Fibroblast of lung (primary cell): Measurements from ENCODE around the gene NEB.

ENCODE experiments used
- CTCF ChIP-seq, 2 donors: IDR thresholded peaks in 1 of 2; conservative IDR thresholded peaks in 1 of 2; 1 replicate in 1 of 2; 2 replicates in 1 of 2; pipeline ENCODE4 v1.5.1; 2011 to 2012; ENCODE audit warnings: low read length in 2 of 2, control low read depth in 1 of 2, inconsistent platforms in 1 of 2, low read depth in 1 of 2, mild to moderate bottlenecking in 1 of 2
- EZH2 ChIP-seq: IDR thresholded peaks from 2 replicates; pipeline ENCODE4 v1.5.1; 2012; ENCODE audit warnings: low read length, control low read depth, mild to moderate bottlenecking; ENCODE audit errors: missing control alignments

GRCh38 chr2:151718796-151719195 is 15.5 kb downstream of the NEB start:
- TF ChIP-seq CTCF (conservative IDR thresholded peaks at IDR 0.05 in 1 of 2, IDR thresholded peaks at IDR 0.05 in 1 of 2; ENCODE audit: low read depth in 1 of 2, low read length in 2 of 2) (no peak), EZH2 (no peak)
